HEK293 (cell line): ENCODE data around the gene FRY.

Experiments
- CTCF ChIA-PET: fragments of 350-600 bp; formaldehyde crosslinking; extraction: SDS; loops from one replicate; lab custom pipeline; 2021; ENCODE audit warnings: antibody characterized with exemption; lab: Yijun Ruan, JAX
- POLR2A ChIA-PET: fragments of 300-600 bp; formaldehyde crosslinking; extraction: SDS; loops from one replicate; lab custom pipeline; 2020; ENCODE audit warnings: antibody characterized with exemption, inconsistent platforms; lab: Yijun Ruan, JAX
- H3K27ac ChIP-seq: fragments of 200-500 bp; sonication (Bioruptor generic); 2 replicates; pipeline ENCODE4 v1.5.1; 2014; ENCODE audit warnings: low read depth, low read length, control low read depth, inconsistent platforms; ENCODE audit errors: extremely low read depth
- H3K36me3 ChIP-seq, 2 experiments: fragments of 200-500 bp in 1 of 2; sonication (Bioruptor generic) in 1 of 2; 1 replicate in 1 of 2; 2 replicates in 1 of 2; pipeline ENCODE4 v1.5.1; 2014 to 2017; ENCODE audit warnings: inconsistent platforms in 2 of 2, low read length in 2 of 2; ENCODE audit not compliant: control insufficient read depth in 2 of 2, insufficient read depth in 1 of 2
- H3K4me1 ChIP-seq: fragments of 200-500 bp; sonication (Bioruptor generic); 2 replicates; pipeline ENCODE4 v1.5.1; 2014; ENCODE audit warnings: mild to moderate bottlenecking, low read length, inconsistent platforms; ENCODE audit not compliant: control insufficient read depth, insufficient read depth
- H3K4me3 ChIP-seq: 2 replicates; pipeline ENCODE4 v1.5.1; 2011; ENCODE audit warnings: low read depth, mild to moderate bottlenecking, control low read depth, low read length, moderate library complexity
- H3K9me3 ChIP-seq: fragments of 200-500 bp; sonication (Bioruptor generic); 2 replicates; pipeline ENCODE4 v1.5.1; 2014; ENCODE audit warnings: low read depth, low read length, inconsistent platforms; ENCODE audit not compliant: control insufficient read depth, insufficient read depth
- FEZF1 ChIP-seq: fragments of 450-650 bp; formaldehyde crosslinking; IDR thresholded peaks from 2 replicates; pipeline ENCODE4 v1.5.1; 2016; ENCODE audit warnings: missing biosample characterization, missing genetic modification characterization
- KLF1 ChIP-seq: fragments of 450-650 bp; formaldehyde crosslinking; IDR thresholded peaks from 2 replicates; pipeline ENCODE4 v1.5.1; 2016; ENCODE audit warnings: missing biosample characterization, missing genetic modification characterization
- KLF16 ChIP-seq: fragments of 450-650 bp; formaldehyde crosslinking; IDR thresholded peaks from 2 replicates; pipeline ENCODE4 v1.5.1; 2017; ENCODE audit warnings: missing biosample characterization, missing genetic modification characterization
- SCRT2 ChIP-seq: fragments of 450-650 bp; formaldehyde crosslinking; IDR thresholded peaks from 2 replicates; pipeline ENCODE4 v1.5.1; 2016; ENCODE audit warnings: missing biosample characterization, missing genetic modification characterization
- TCF7L2 ChIP-seq: IDR thresholded peaks from 2 replicates; pipeline ENCODE4 v1.6.1; 2011; ENCODE audit warnings: low read depth, mild to moderate bottlenecking, inconsistent platforms, low read length, moderate library complexity, borderline replicate concordance
- TRIM28 ChIP-seq: IDR thresholded peaks from 2 replicates; pipeline ENCODE4 v1.6.1; 2011; ENCODE audit warnings: low read length, control low read depth, borderline replicate concordance
- ZBTB10 ChIP-seq: fragments of 450-650 bp; formaldehyde crosslinking; IDR thresholded peaks from 2 replicates; pipeline ENCODE4 v1.5.1; 2016; ENCODE audit warnings: missing biosample characterization, missing genetic modification characterization
- ZIC2 ChIP-seq: fragments of 450-650 bp; formaldehyde crosslinking; IDR thresholded peaks from 2 replicates; pipeline ENCODE4 v1.5.1; 2016; ENCODE audit warnings: missing biosample characterization, missing genetic modification characterization
- ZNF155 ChIP-seq: fragments of 450-650 bp; formaldehyde crosslinking; IDR thresholded peaks from 2 replicates; pipeline ENCODE4 v1.5.1; 2016; ENCODE audit warnings: missing biosample characterization, missing genetic modification characterization
- ZNF280C ChIP-seq: fragments of 450-650 bp; formaldehyde crosslinking; IDR thresholded peaks from 2 replicates; pipeline ENCODE4 v1.5.1; 2016; ENCODE audit warnings: missing biosample characterization, missing genetic modification characterization
- ZNF354C ChIP-seq: fragments of 450-650 bp; formaldehyde crosslinking; IDR thresholded peaks from 2 replicates; pipeline ENCODE4 v1.5.1; 2016; ENCODE audit warnings: missing biosample characterization, missing genetic modification characterization, low read depth, borderline replicate concordance
- ZNF473 ChIP-seq: fragments of 450-650 bp; formaldehyde crosslinking; IDR thresholded peaks from 2 replicates; pipeline ENCODE4 v1.5.1; 2017; ENCODE audit warnings: missing biosample characterization, missing genetic modification characterization
- ZNF48 ChIP-seq: fragments of 450-650 bp; formaldehyde crosslinking; IDR thresholded peaks from 2 replicates; pipeline ENCODE4 v1.5.1; 2016; ENCODE audit warnings: missing biosample characterization, missing genetic modification characterization
- ZNF510 ChIP-seq: fragments of 450-650 bp; formaldehyde crosslinking; IDR thresholded peaks from 2 replicates; pipeline ENCODE4 v1.5.1; 2018; ENCODE audit warnings: mild to moderate bottlenecking, missing genetic modification characterization, missing biosample characterization; ENCODE audit not compliant: insufficient replicate concordance
- ZNF514 ChIP-seq: fragments of 450-650 bp; formaldehyde crosslinking; IDR thresholded peaks from 2 replicates; pipeline ENCODE4 v1.5.1; 2016; ENCODE audit warnings: missing biosample characterization, missing genetic modification characterization
- ZNF571 ChIP-seq: fragments of 450-650 bp; formaldehyde crosslinking; IDR thresholded peaks from 2 replicates; pipeline ENCODE4 v1.5.0; 2017; ENCODE audit warnings: missing biosample characterization, missing genetic modification characterization
- ZNF660 ChIP-seq: fragments of 450-650 bp; IDR thresholded peaks from 2 replicates; pipeline ENCODE4 v1.5.1; 2018; ENCODE audit warnings: missing biosample characterization, mild to moderate bottlenecking, missing genetic modification characterization
- ZNF843 ChIP-seq: fragments of 450-650 bp; formaldehyde crosslinking; IDR thresholded peaks from 2 replicates; pipeline ENCODE4 v1.5.1; 2016; ENCODE audit warnings: missing biosample characterization, missing genetic modification characterization

The FRY gene

GRCh38 chr13:32044446-32044845 lies 12.9 kb downstream of the FRY start:
- Histone ChIP-seq H3K4me1 (peaks cover 7% of the 10 kb centered on the region; the same call in 1 of the 2 replicates), H3K9me3 (no peaks in the 10 kb centered on the region), H3K36me3 (no peaks in the 10 kb centered on the region), H3K4me3 (no peak overlapping the region), H3K27ac (no peak overlapping the region)
- no peak for TF ChIP-seq ZNF514 (tag by site-specific recombination)
- no peak for TF ChIP-seq ZNF571 (tag by site-specific recombination)
- TF ChIP-seq ZNF155 (tag by site-specific recombination) = no peak
- TF ChIP-seq KLF1 (tag by site-specific recombination) = no peak
- TF ChIP-seq ZNF473 (tag by site-specific recombination) = no peak
- no peak for TF ChIP-seq ZBTB10 (tag by site-specific recombination)
- no peak for TF ChIP-seq ZNF843
- TF ChIP-seq ZIC2 = no peak
- TF ChIP-seq KLF16 (tag by site-specific recombination) = no peak
- TF ChIP-seq ZNF510 (tag by site-specific recombination) = no peak
- no peak for TF ChIP-seq ZNF48 (tag by site-specific recombination)
- TF ChIP-seq ZNF280C (tag by site-specific recombination) = no peak
- ChIA-PET POLR2A (no interaction called here), CTCF (interaction anchor here (0.5 to 1.2 kb wide), 2 partner anchors 13 to 25 kb away, joined by 3 to 6 read pairs; partner anchors contain the start of gene FRY)

- Histone ChIP-seq H3K9me3 (no peaks in the 10 kb centered on the region), H3K27ac (no peak overlapping the region), H3K4me3 (no peak overlapping the region), H3K36me3 (no peaks in the 10 kb centered on the region), H3K4me1 (peaks cover 7% of the 10 kb centered on the region; the same call in 1 of the 2 replicates)
- POLR2A ChIA-PET = no interaction called here
- CTCF ChIA-PET = interaction anchor here (1.0 kb wide), 1 partner anchor 44 kb away, joined by 3 read pairs; no protein-coding TSS in a partner anchor
- no peak for TF ChIP-seq ZNF660 (tag by site-specific recombination)
Observed at GRCh38 chr13:32045537-32045936, 14.0 kb downstream of the FRY start.

- H3K4me1 ChIP-seq = peaks cover 7% of the 10 kb centered on the region; the same call in 1 of the 2 replicates
- ChIA-PET POLR2A (no interaction called here), CTCF (interaction anchor here (1.0 kb wide), 1 partner anchor 45 kb away, joined by 3 read pairs; no protein-coding TSS in a partner anchor)
- TF ChIP-seq FEZF1 (peak; percentile 59), TCF7L2 (peak; percentile 88), ZNF354C (tag by site-specific recombination) (no peak), TRIM28 (peak; percentile 58; the same call in 1 of the 2 replicates), SCRT2 (tag by site-specific recombination) (0 out of 2 replicates have a peak, but pooled peaks have one; percentile 45)
- H3K9me3 ChIP-seq = no peaks in the 10 kb centered on the region
- H3K4me3 ChIP-seq = no peak overlapping the region
- H3K36me3 ChIP-seq = no peaks in the 10 kb centered on the region
- no peak overlapping the region for H3K27ac ChIP-seq
Observed at GRCh38 chr13:32045982-32046785, 14.6 kb downstream of the FRY start.
